Endothelial cell of umbilical vein (primary cell): ENCODE data around the gene TEX48. TPM values are rescaled to one million over a fixed set of nuclear protein-coding genes. Genes with fewer than 3 reads are reported as not detected.

Experiments
- BruUV-seq: library from RNA; stranded (reverse); fragments of 400-500 nt; replicated peaks from 2 replicates; lab custom pipeline; 2021; lab: Mats Ljungman, UMichigan
- CTCF ChIA-PET: fragments of 300-600, 350-600 bp; sonication (Branson Sonifier 250); formaldehyde crosslinking; loops from one replicate; lab custom pipeline; 2021; ENCODE audit warnings: antibody characterized with exemption, inconsistent platforms; lab: Charles Lee
- POLR2A ChIA-PET: fragments of 300-600, 350-600 bp; sonication (Branson Sonifier 250); formaldehyde crosslinking; loops from one replicate; lab custom pipeline; 2021; ENCODE audit warnings: antibody characterized with exemption, inconsistent platforms; lab: Charles Lee
- DNase-seq: peaks from one replicate; pipeline ENCODE4 v3.0.0-alpha.2; 2011; ENCODE audit warnings: low read depth, low spot score
- FAIRE-seq: peaks from 2 replicates; lab custom pipeline; 2011; peaks lifted over from hg19 to GRCh38; lab: Jason Lieb, UNC
- H2AFZ ChIP-seq: 2 replicates; pipeline ENCODE4 v1.6.0; 2012; ENCODE audit warnings: low read depth, low read length, control low read depth, inconsistent platforms
- H3K27ac ChIP-seq: 2 replicates; pipeline ENCODE4 v1.5.1; 2011; ENCODE audit warnings: low read depth, mild to moderate bottlenecking, control low read depth, low read length, moderate library complexity; ENCODE audit not compliant: insufficient read depth
- H3K27me3 ChIP-seq, 2 experiments: 2 replicates each; pipeline versions ENCODE4 v1.6.0 to v1.6.1; 2011; ENCODE audit warnings: low read length in 2 of 2, mixed read lengths in 1 of 2; ENCODE audit not compliant: control insufficient read depth in 2 of 2, insufficient read depth in 2 of 2
- H3K36me3 ChIP-seq, 2 experiments: 2 replicates in 1 of 2; 3 replicates in 1 of 2; pipeline ENCODE4 v1.5.1; 2011; ENCODE audit warnings: low read length in 2 of 2, mild to moderate bottlenecking in 1 of 2, moderate library complexity in 1 of 2; ENCODE audit not compliant: control insufficient read depth in 2 of 2, insufficient read depth in 2 of 2; ENCODE audit errors: extremely low read depth in 1 of 2
- H3K4me1 ChIP-seq: 3 replicates; pipeline ENCODE4 v1.5.1; 2011; ENCODE audit warnings: mild to moderate bottlenecking, low read length; ENCODE audit not compliant: control insufficient read depth, insufficient read depth; ENCODE audit errors: extremely low read depth
- H3K4me2 ChIP-seq: 2 replicates; pipeline ENCODE4 v1.6.1; 2011; ENCODE audit warnings: low read length, control low read depth, mixed read lengths; ENCODE audit not compliant: insufficient read depth
- H3K4me3 ChIP-seq, 3 experiments: fragments of 200-600 bp in 1 of 3; sonication (generic), shearing (Covaris generic) in 1 of 3; replicated peaks in 1 of 3; 2 replicates each; pipeline ENCODE4 v1.5.1; 2011 to 2016; ENCODE audit warnings: control low read depth in 3 of 3, low read length in 3 of 3, mild to moderate bottlenecking in 2 of 3, inconsistent platforms in 1 of 3, low read depth in 1 of 3, moderate library complexity in 1 of 3; ENCODE audit not compliant: insufficient read depth in 1 of 3
- H3K79me2 ChIP-seq: 2 replicates; pipeline ENCODE4 v1.6.0; 2012; ENCODE audit warnings: low read length, inconsistent platforms; ENCODE audit not compliant: control insufficient read depth, insufficient read depth
- H3K9ac ChIP-seq: replicated peaks from 2 replicates; pipeline ENCODE3; 2011; ENCODE audit warnings: low read length, control low read depth; ENCODE audit not compliant: insufficient read depth; ENCODE audit errors: extremely low read depth
- H3K9me1 ChIP-seq: replicated peaks from 3 replicates; pipeline ENCODE4 v1.6.0; 2011; ENCODE audit warnings: mild to moderate bottlenecking, low read length; ENCODE audit not compliant: control insufficient read depth, insufficient read depth; ENCODE audit errors: extremely low read depth
- H3K9me3 ChIP-seq: replicated peaks from 2 replicates; pipeline ENCODE4 v1.5.1; 2012; ENCODE audit warnings: low read length, inconsistent platforms; ENCODE audit not compliant: control insufficient read depth, insufficient read depth
- H4K20me1 ChIP-seq: replicated peaks from 2 replicates; pipeline ENCODE3; 2011; ENCODE audit warnings: mild to moderate bottlenecking, low read length; ENCODE audit not compliant: control insufficient read depth, insufficient read depth; ENCODE audit errors: extremely low read depth
- CTCF ChIP-seq, 2 donors: IDR thresholded peaks; 1 replicate in 1 of 2; 2 replicates in 1 of 2; pipeline ENCODE4 v1.5.1; 2011; ENCODE audit warnings: low read length in 2 of 2, mild to moderate bottlenecking in 2 of 2, moderate library complexity in 2 of 2, control low read depth in 1 of 2, inconsistent platforms in 1 of 2, low read depth in 1 of 2; ENCODE audit not compliant: insufficient read depth in 1 of 2; ENCODE audit errors: extremely low read depth in 1 of 2
- EZH2 ChIP-seq: IDR thresholded peaks from 2 replicates; pipeline ENCODE4 v1.6.1; 2012; ENCODE audit warnings: borderline replicate concordance, low read depth, mild to moderate bottlenecking, moderate library complexity, low read length, inconsistent platforms; ENCODE audit not compliant: severe bottlenecking
- GATA2 ChIP-seq: IDR thresholded peaks from 2 replicates; pipeline ENCODE4 v1.7.0; 2011; ENCODE audit warnings: low read depth, mild to moderate bottlenecking, moderate library complexity, mixed read lengths, low read length; ENCODE audit not compliant: insufficient read length, insufficient read depth
- JUN ChIP-seq: IDR thresholded peaks from 2 replicates; pipeline ENCODE4 v1.6.1; 2011; ENCODE audit warnings: borderline replicate concordance, low read depth; ENCODE audit not compliant: insufficient read length, insufficient read depth
- MAX ChIP-seq: IDR thresholded peaks from 2 replicates; pipeline ENCODE4 v1.6.1; 2011; ENCODE audit not compliant: insufficient read depth, insufficient read length
- MYC ChIP-seq: IDR thresholded peaks from one replicate; pipeline ENCODE4 v1.6.1; 2011; ENCODE audit warnings: mild to moderate bottlenecking, low read depth, low read length
- dilution Hi-C: fragments of 300-500 bp; cut with MboI; formaldehyde crosslinking; loops from one replicate; pipeline ENCODE4 v1.15.0; 2019; ENCODE audit warnings: low sequenced_read_pairs; ENCODE audit not compliant: extremely low pct_ligation_motif_present
- intact Hi-C: fragments of 100-400 bp; cut with micrococcal nuclease; formaldehyde crosslinking; loops from one replicate; pipeline ENCODE4 v1.10.0; 2022
- polyA plus RNA-seq, 4 experiments: library from polyadenylated mRNA; depleted of rRNA in 3 of 4; stranded (reverse) in 3 of 4; unstranded in 1 of 4; fragments of >200 nt; gene quantifications; 2 replicates each; pipeline versions ENCODE4 v1.2.1 to v1.2.3, GENCODE V29; 2011 to 2012; ENCODE audit warnings: missing spikeins in 1 of 4
- total RNA-seq: library from RNA; stranded (reverse); gene quantifications from 2 replicates; pipeline ENCODE4 v1.2.3, GENCODE V29; 2021

Gene TEX48
- total and polyA plus RNA-seq, 2 donors (not counting 3 experiments of a cell fraction or from before 2014, with no cell fraction given), result not detected

DNA sequence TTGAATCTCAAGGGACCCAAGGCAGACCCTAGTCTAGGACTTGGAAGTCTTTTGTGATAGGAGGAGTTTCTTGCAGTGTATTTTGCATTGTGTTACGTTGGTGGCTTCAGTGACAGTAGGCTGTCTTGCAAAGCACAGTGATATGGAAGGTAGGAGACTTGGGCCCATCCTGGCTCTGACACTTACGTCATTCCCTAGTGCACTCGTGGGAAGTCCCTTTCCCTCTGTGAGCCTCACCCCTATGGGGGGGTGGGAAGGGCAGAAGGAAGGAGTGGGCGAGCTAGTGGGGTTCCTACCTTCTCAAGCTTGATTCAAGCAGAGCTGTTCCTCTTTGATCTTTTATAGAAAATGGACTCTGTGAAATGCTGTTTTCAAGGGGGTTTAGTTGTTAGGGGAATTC lies 15.1 kb downstream of the TEX48 start:
- no peak overlapping the region for H2AFZ ChIP-seq
- H3K27me3 ChIP-seq, result peaks cover 5 to 12% of the 10 kb centered on the region in 2 experiments
- DNase-seq (no peak), FAIRE-seq (no peak)
- no peak overlapping the region for H3K4me2 ChIP-seq
- H3K4me3 ChIP-seq, result no peak overlapping the region
- H3K79me2 ChIP-seq, result no peaks in the 10 kb centered on the region
- TF ChIP-seq EZH2 (no peak), CTCF (IDR thresholded peaks at IDR 0.05; ENCODE audit: extremely low read depth in 1 of 2, insufficient read depth in 1 of 2, low read depth in 1 of 2, low read length in 2 of 2) (no peak), JUN (no peak), GATA2 (no peak), MYC (no peak), MAX (no peak)
- ChIA-PET POLR2A (no interaction called here), CTCF (interaction anchor here (2.2 to 4.3 kb wide), 5 partner anchors 13 to 349 kb away, joined by 10 to 41 read pairs (median 16); no protein-coding TSS in a partner anchor)
- H3K4me1 ChIP-seq, result no peaks in the 10 kb centered on the region
- H3K9ac ChIP-seq, result no peak overlapping the region
- intact Hi-C loops, result no loop called here
- dilution Hi-C loops, result no loop called here
- no TSS peak for BruUV-seq
- no peaks in the 10 kb centered on the region for H3K36me3 ChIP-seq
- H4K20me1 ChIP-seq, result no peaks in the 10 kb centered on the region
- no peak overlapping the region for H3K27ac ChIP-seq
- H3K9me1 ChIP-seq, result no peaks in the 10 kb centered on the region
- H3K9me3 ChIP-seq, result no peaks in the 10 kb centered on the region
